Brain microvascular endothelial cell (primary cell): ENCODE data around the gene TACC2.
A peak's percentile ranks its signal among the peaks of the same experiment; 100 is the strongest.

Experiments used
- DNase-seq: peaks from one replicate; pipeline ENCODE4 v3.0.0-alpha.2; 2020
- H3K27ac ChIP-seq: fragments of 250-450 bp; sonication (Bioruptor Pico); 2 replicates; pipeline ENCODE4 v1.5.1; 2020; ENCODE audit warnings: mild to moderate bottlenecking, moderate library complexity
- H3K27me3 ChIP-seq: fragments of 250-450 bp; sonication (Bioruptor Pico); replicated peaks from 2 replicates; pipeline ENCODE4 v1.5.1; 2020; ENCODE audit warnings: mild to moderate bottlenecking
- H3K36me3 ChIP-seq: fragments of 250-450 bp; sonication (Bioruptor Pico); replicated peaks from 2 replicates; pipeline ENCODE4 v1.5.1; 2020; ENCODE audit warnings: mild to moderate bottlenecking
- H3K4me3 ChIP-seq: 2 replicates; pipeline ENCODE4 v1.5.1; 2011; ENCODE audit warnings: low read depth, mild to moderate bottlenecking, control low read depth, low read length, moderate library complexity
- in situ Hi-C: cut with HindIII; loops from 2 replicates; pipeline ENCODE4 v1.10.0; 2017; ENCODE audit warnings: low sequenced_read_pairs, low pct_ligation_motif_present
- TF ChIP-seq, protein P1 (sequence below): IDR thresholded peaks from 2 replicates; pipeline ENCODE4 v1.5.1; 2011; ENCODE audit warnings: low read depth, mild to moderate bottlenecking, moderate library complexity, low read length, control low read depth, inconsistent platforms; ENCODE audit errors: missing control alignments

The TACC2 gene

GRCh38 chr10:121949049-121949448 is 39.9 kb upstream of the TACC2 start:
- in situ Hi-C loops, result no loop called here
- H3K27ac ChIP-seq, result no peak overlapping the region
- no peaks in the 10 kb centered on the region for H3K36me3 ChIP-seq
- H3K4me3 ChIP-seq, result no peak overlapping the region
- no peaks in the 10 kb centered on the region for H3K27me3 ChIP-seq
- TF ChIP-seq, protein P1, sequence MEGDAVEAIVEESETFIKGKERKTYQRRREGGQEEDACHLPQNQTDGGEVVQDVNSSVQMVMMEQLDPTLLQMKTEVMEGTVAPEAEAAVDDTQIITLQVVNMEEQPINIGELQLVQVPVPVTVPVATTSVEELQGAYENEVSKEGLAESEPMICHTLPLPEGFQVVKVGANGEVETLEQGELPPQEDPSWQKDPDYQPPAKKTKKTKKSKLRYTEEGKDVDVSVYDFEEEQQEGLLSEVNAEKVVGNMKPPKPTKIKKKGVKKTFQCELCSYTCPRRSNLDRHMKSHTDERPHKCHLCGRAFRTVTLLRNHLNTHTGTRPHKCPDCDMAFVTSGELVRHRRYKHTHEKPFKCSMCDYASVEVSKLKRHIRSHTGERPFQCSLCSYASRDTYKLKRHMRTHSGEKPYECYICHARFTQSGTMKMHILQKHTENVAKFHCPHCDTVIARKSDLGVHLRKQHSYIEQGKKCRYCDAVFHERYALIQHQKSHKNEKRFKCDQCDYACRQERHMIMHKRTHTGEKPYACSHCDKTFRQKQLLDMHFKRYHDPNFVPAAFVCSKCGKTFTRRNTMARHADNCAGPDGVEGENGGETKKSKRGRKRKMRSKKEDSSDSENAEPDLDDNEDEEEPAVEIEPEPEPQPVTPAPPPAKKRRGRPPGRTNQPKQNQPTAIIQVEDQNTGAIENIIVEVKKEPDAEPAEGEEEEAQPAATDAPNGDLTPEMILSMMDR, result no peak
- no peak for DNase-seq

- TF ChIP-seq, protein P1, result no peak
- no peaks in the 10 kb centered on the region for H3K36me3 ChIP-seq
- in situ Hi-C loops, result no loop called here
- no peak for DNase-seq
- no peaks in the 10 kb centered on the region for H3K27me3 ChIP-seq
- H3K27ac ChIP-seq, result no peak overlapping the region
- no peak overlapping the region for H3K4me3 ChIP-seq
Observed at GRCh38 chr10:121949451-121949850, 39.5 kb upstream of the TACC2 start.

DNA sequence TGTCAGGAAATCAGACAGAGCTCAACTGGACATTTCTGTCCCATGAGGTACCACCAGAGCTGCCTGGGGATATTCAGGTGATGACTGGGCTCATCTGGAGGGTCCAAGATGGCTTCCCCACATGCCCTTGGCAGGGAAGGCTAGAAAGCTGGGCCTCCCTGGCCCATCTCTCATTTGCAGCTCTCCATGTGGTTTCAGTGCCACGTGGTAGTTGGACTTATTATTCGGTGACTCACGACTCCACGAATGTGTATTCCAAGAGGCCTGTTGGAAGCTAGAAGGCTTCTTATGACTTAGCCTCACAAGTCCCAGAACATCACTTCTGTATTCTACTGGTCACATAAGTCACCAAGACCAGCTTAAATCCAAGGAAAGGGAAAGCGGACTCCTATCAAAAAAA is 36.7 kb upstream of the TACC2 start:
- Histone ChIP-seq H3K27me3 (no peaks in the 10 kb centered on the region), H3K27ac (no peak overlapping the region), H3K36me3 (no peaks in the 10 kb centered on the region), H3K4me3 (no peak overlapping the region)
- in situ Hi-C loops, result no loop called here
- DNase-seq, result peak; percentile 14
- TF ChIP-seq, protein P1, result no peak

GRCh38 chr10:121956111-121957061 is 32.6 kb upstream of the TACC2 start:
- peaks cover 4% of the 10 kb centered on the region for H3K36me3 ChIP-seq
- H3K27ac ChIP-seq, result no peak overlapping the region
- no peak overlapping the region for H3K4me3 ChIP-seq
- in situ Hi-C loops, result no loop called here
- TF ChIP-seq, protein P1, result no peak
- no peaks in the 10 kb centered on the region for H3K27me3 ChIP-seq
- DNase-seq, result peak; percentile 43

GRCh38 chr10:121959671-121960070 is 29.3 kb upstream of the TACC2 start:
- Histone ChIP-seq H3K27me3 (no peaks in the 10 kb centered on the region), H3K36me3 (peaks cover 4% of the 10 kb centered on the region), H3K4me3 (no peak overlapping the region), H3K27ac (no peak overlapping the region)
- in situ Hi-C loops, result no loop called here
- no peak for DNase-seq
- TF ChIP-seq, protein P1, result no peak
